Measurements from ENCODE around the gene IGFBP4. TPM values are rescaled to one million over a fixed set of nuclear protein-coding genes. Genes with fewer than 3 reads are reported as not detected.

Gene IGFBP4
- total RNA-seq, 1 experiment from 2014 or later: not detected

GRCh38 chr17:40468560-40468959 is 25.3 kb downstream of the IGFBP4 start:
- Histone ChIP-seq H3K9ac (ENCODE audit: low read length) (no peak overlapping the region), H3K4me2 (ENCODE audit: low read depth, low read length, poor library complexity, severe bottlenecking) (no peak overlapping the region), H3K4me1 (ENCODE audit: low read length) (no peaks in the 10 kb centered on the region), H3K27ac (ENCODE audit: low read length) (no peak overlapping the region), H3K79me2 (ENCODE audit: low read length) (no peaks in the 10 kb centered on the region), H3K4me3 (ENCODE audit: low read length) (no peak overlapping the region), H3K9me3 (ENCODE audit: low read length) (no peaks in the 10 kb centered on the region), H4K20me1 (ENCODE audit: insufficient read depth, low read depth, low read length) (no peaks in the 10 kb centered on the region), H3K9me2 (replicated peaks; ENCODE audit: insufficient read depth, low read length) (no peaks in the 10 kb centered on the region), H3K27me3 (ENCODE audit: low read length) (no peaks in the 10 kb centered on the region), H2AFZ (ENCODE audit: low read length) (no peak overlapping the region), H3K36me3 (ENCODE audit: insufficient read depth, low read length) (no peaks in the 10 kb centered on the region)
- no peak for DNase-seq

GRCh38 chr17:40469805-40470675 is 26.8 kb downstream of the IGFBP4 start:
- Histone ChIP-seq H3K9me3 (ENCODE audit: low read length) (no peaks in the 10 kb centered on the region), H3K36me3 (ENCODE audit: insufficient read depth, low read length) (no peaks in the 10 kb centered on the region), H3K4me2 (ENCODE audit: low read depth, low read length, poor library complexity, severe bottlenecking) (no peak overlapping the region), H3K9me2 (replicated peaks; ENCODE audit: insufficient read depth, low read length) (no peaks in the 10 kb centered on the region), H3K4me3 (ENCODE audit: low read length) (no peak overlapping the region), H3K4me1 (ENCODE audit: low read length) (no peaks in the 10 kb centered on the region), H2AFZ (ENCODE audit: low read length) (no peak overlapping the region), H3K27me3 (ENCODE audit: low read length) (no peaks in the 10 kb centered on the region), H3K79me2 (ENCODE audit: low read length) (no peaks in the 10 kb centered on the region), H4K20me1 (ENCODE audit: insufficient read depth, low read depth, low read length) (no peaks in the 10 kb centered on the region), H3K9ac (ENCODE audit: low read length) (no peak overlapping the region), H3K27ac (ENCODE audit: low read length) (no peak overlapping the region)
- DNase-seq: no peak

GRCh38 chr17:40470932-40471828 is 27.9 kb downstream of the IGFBP4 start:
- Histone ChIP-seq H3K9me2 (replicated peaks; ENCODE audit: insufficient read depth, low read length) (no peaks in the 10 kb centered on the region), H3K4me2 (ENCODE audit: low read depth, low read length, poor library complexity, severe bottlenecking) (no peak overlapping the region), H3K27ac (ENCODE audit: low read length) (no peak overlapping the region), H3K4me3 (ENCODE audit: low read length) (no peak overlapping the region), H3K4me1 (ENCODE audit: low read length) (no peaks in the 10 kb centered on the region), H3K27me3 (ENCODE audit: low read length) (no peaks in the 10 kb centered on the region), H3K9ac (ENCODE audit: low read length) (no peak overlapping the region), H3K36me3 (ENCODE audit: insufficient read depth, low read length) (no peaks in the 10 kb centered on the region), H3K79me2 (ENCODE audit: low read length) (no peaks in the 10 kb centered on the region), H3K9me3 (ENCODE audit: low read length) (no peaks in the 10 kb centered on the region), H4K20me1 (ENCODE audit: insufficient read depth, low read depth, low read length) (no peaks in the 10 kb centered on the region), H2AFZ (ENCODE audit: low read length) (no peak overlapping the region)
- no peak for DNase-seq

GRCh38 chr17:40471846-40472732 is 28.8 kb downstream of the IGFBP4 start:
- H3K9ac ChIP-seq (ENCODE audit: low read length): no peak overlapping the region
- no peaks in the 10 kb centered on the region for H3K27me3 ChIP-seq (ENCODE audit: low read length)
- H3K79me2 ChIP-seq (ENCODE audit: low read length): no peaks in the 10 kb centered on the region
- no peaks in the 10 kb centered on the region for H4K20me1 ChIP-seq (ENCODE audit: insufficient read depth, low read depth, low read length)
- no peak overlapping the region for H3K4me2 ChIP-seq (ENCODE audit: low read depth, low read length, poor library complexity, severe bottlenecking)
- no peak overlapping the region for H3K27ac ChIP-seq (ENCODE audit: low read length)
- H3K9me3 ChIP-seq (ENCODE audit: low read length): no peaks in the 10 kb centered on the region
- no peaks in the 10 kb centered on the region for H3K9me2 ChIP-seq (replicated peaks; ENCODE audit: insufficient read depth, low read length)
- no peaks in the 10 kb centered on the region for H3K4me1 ChIP-seq (ENCODE audit: low read length)
- no peak overlapping the region for H3K4me3 ChIP-seq (ENCODE audit: low read length)
- DNase-seq: no peak
- H3K36me3 ChIP-seq (ENCODE audit: insufficient read depth, low read length): no peaks in the 10 kb centered on the region
- H2AFZ ChIP-seq (ENCODE audit: low read length): no peak overlapping the region

GRCh38 chr17:40472733-40473452 is 29.6 kb downstream of the IGFBP4 start:
- H3K9me3 ChIP-seq (ENCODE audit: low read length): no peaks in the 10 kb centered on the region
- H2AFZ ChIP-seq (ENCODE audit: low read length): no peak overlapping the region
- H3K4me3 ChIP-seq (ENCODE audit: low read length): no peak overlapping the region
- no peak overlapping the region for H3K9ac ChIP-seq (ENCODE audit: low read length)
- no peak for DNase-seq
- H4K20me1 ChIP-seq (ENCODE audit: insufficient read depth, low read depth, low read length): no peaks in the 10 kb centered on the region
- no peaks in the 10 kb centered on the region for H3K36me3 ChIP-seq (ENCODE audit: insufficient read depth, low read length)
- no peak overlapping the region for H3K4me2 ChIP-seq (ENCODE audit: low read depth, low read length, poor library complexity, severe bottlenecking)
- no peaks in the 10 kb centered on the region for H3K4me1 ChIP-seq (ENCODE audit: low read length)
- H3K27ac ChIP-seq (ENCODE audit: low read length): no peak overlapping the region
- no peaks in the 10 kb centered on the region for H3K27me3 ChIP-seq (ENCODE audit: low read length)
- no peaks in the 10 kb centered on the region for H3K79me2 ChIP-seq (ENCODE audit: low read length)
- no peaks in the 10 kb centered on the region for H3K9me2 ChIP-seq (replicated peaks; ENCODE audit: insufficient read depth, low read length)

GRCh38 chr17:40473573-40474365 is 30.5 kb downstream of the IGFBP4 start:
- no peaks in the 10 kb centered on the region for H4K20me1 ChIP-seq (ENCODE audit: insufficient read depth, low read depth, low read length)
- H3K9me2 ChIP-seq (replicated peaks; ENCODE audit: insufficient read depth, low read length): no peaks in the 10 kb centered on the region
- no peaks in the 10 kb centered on the region for H3K9me3 ChIP-seq (ENCODE audit: low read length)
- no peak overlapping the region for H2AFZ ChIP-seq (ENCODE audit: low read length)
- no peaks in the 10 kb centered on the region for H3K36me3 ChIP-seq (ENCODE audit: insufficient read depth, low read length)
- no peak overlapping the region for H3K4me2 ChIP-seq (ENCODE audit: low read depth, low read length, poor library complexity, severe bottlenecking)
- H3K27me3 ChIP-seq (ENCODE audit: low read length): no peaks in the 10 kb centered on the region
- DNase-seq: no peak
- no peak overlapping the region for H3K4me3 ChIP-seq (ENCODE audit: low read length)
- no peak overlapping the region for H3K27ac ChIP-seq (ENCODE audit: low read length)
- no peaks in the 10 kb centered on the region for H3K79me2 ChIP-seq (ENCODE audit: low read length)
- no peaks in the 10 kb centered on the region for H3K4me1 ChIP-seq (ENCODE audit: low read length)
- no peak overlapping the region for H3K9ac ChIP-seq (ENCODE audit: low read length)

GRCh38 chr17:40474419-40475002 is 31.3 kb downstream of the IGFBP4 start:
- no peak overlapping the region for H3K9ac ChIP-seq (ENCODE audit: low read length)
- no peaks in the 10 kb centered on the region for H4K20me1 ChIP-seq (ENCODE audit: insufficient read depth, low read depth, low read length)
- H3K4me1 ChIP-seq (ENCODE audit: low read length): no peaks in the 10 kb centered on the region
- no peaks in the 10 kb centered on the region for H3K27me3 ChIP-seq (ENCODE audit: low read length)
- no peak overlapping the region for H3K27ac ChIP-seq (ENCODE audit: low read length)
- H3K4me3 ChIP-seq (ENCODE audit: low read length): no peak overlapping the region
- H3K4me2 ChIP-seq (ENCODE audit: low read depth, low read length, poor library complexity, severe bottlenecking): no peak overlapping the region
- DNase-seq: no peak
- no peaks in the 10 kb centered on the region for H3K9me3 ChIP-seq (ENCODE audit: low read length)
- no peaks in the 10 kb centered on the region for H3K9me2 ChIP-seq (replicated peaks; ENCODE audit: insufficient read depth, low read length)
- no peak overlapping the region for H2AFZ ChIP-seq (ENCODE audit: low read length)
- no peaks in the 10 kb centered on the region for H3K79me2 ChIP-seq (ENCODE audit: low read length)
- no peaks in the 10 kb centered on the region for H3K36me3 ChIP-seq (ENCODE audit: insufficient read depth, low read length)

Data from Karpas-422 (cell line).